ENCODE data around the gene MOCS1. TPM values are rescaled to one million over a fixed set of nuclear protein-coding genes. Genes with fewer than 3 reads are reported as not detected.
"Not testable (repeated sequence)": the region's sequence is repeated elsewhere in the genome, so short reads cannot be mapped to it uniquely, and the experiment has no call there.

Gene MOCS1
- 10.1 and 26.3 TPM in 2 replicates for total RNA-seq

GRCh38 chr6:39934131-39934757, at the start of gene MOCS1:
TSS of gene MOCS1 (minus strand) at chr6:39934462. CDS start at chr6:39934417, 45 bp downstream.
- peak; percentile 42 for DNase-seq (ENCODE audit: low read depth)

- no peak for DNase-seq (ENCODE audit: low read depth)
Observed at GRCh38 chr6:39984051-39984450, 49.8 kb upstream of the MOCS1 start.

- DNase-seq (ENCODE audit: low read depth): no peak
Observed at GRCh38 chr6:39983193-39983592, 48.9 kb upstream of the MOCS1 start.

- DNase-seq (ENCODE audit: low read depth): peak; percentile 34
Observed at GRCh38 chr6:39982720-39983119, 48.5 kb upstream of the MOCS1 start.

GRCh38 chr6:39980839-39981580, 46.7 kb upstream of the MOCS1 start:
- DNase-seq (ENCODE audit: low read depth): peak; percentile 58

GRCh38 chr6:39979461-39980328, 45.4 kb upstream of the MOCS1 start:
- DNase-seq (ENCODE audit: low read depth): no peak

GRCh38 chr6:39978240-39978639, 44.0 kb upstream of the MOCS1 start:
- DNase-seq (ENCODE audit: low read depth): no peak

GRCh38 chr6:39973661-39974060, 39.4 kb upstream of the MOCS1 start:
- DNase-seq (ENCODE audit: low read depth): no peak

- not testable (repeated sequence) for DNase-seq (ENCODE audit: low read depth)
Observed at GRCh38 chr6:39972717-39973116, 38.5 kb upstream of the MOCS1 start.

GRCh38 chr6:39971131-39971530, 36.9 kb upstream of the MOCS1 start:
- DNase-seq (ENCODE audit: low read depth): not testable (repeated sequence)

- no peak for DNase-seq (ENCODE audit: low read depth)
Observed at GRCh38 chr6:39965751-39966150, 31.5 kb upstream of the MOCS1 start.

GRCh38 chr6:39964530-39964929, 30.3 kb upstream of the MOCS1 start:
- DNase-seq (ENCODE audit: low read depth): no peak

- DNase-seq (ENCODE audit: low read depth): no peak
Observed at GRCh38 chr6:39964094-39964493, 29.8 kb upstream of the MOCS1 start.

GRCh38 chr6:39962831-39963230, 28.6 kb upstream of the MOCS1 start:
- DNase-seq (ENCODE audit: low read depth): no peak

GRCh38 chr6:39961178-39961577, 26.9 kb upstream of the MOCS1 start:
- DNase-seq (ENCODE audit: low read depth): no peak

GRCh38 chr6:39958947-39959346, 24.7 kb upstream of the MOCS1 start:
- DNase-seq (ENCODE audit: low read depth): no peak

GRCh38 chr6:39956936-39957335, 22.7 kb upstream of the MOCS1 start:
- no peak for DNase-seq (ENCODE audit: low read depth)

- no peak for DNase-seq (ENCODE audit: low read depth)
Observed at GRCh38 chr6:39953076-39953618, 18.9 kb upstream of the MOCS1 start.

GRCh38 chr6:39952167-39952566, 17.9 kb upstream of the MOCS1 start:
- DNase-seq (ENCODE audit: low read depth): no peak

- DNase-seq (ENCODE audit: low read depth): no peak
Observed at GRCh38 chr6:39951716-39952115, 17.5 kb upstream of the MOCS1 start.

GRCh38 chr6:39951191-39951590, 16.9 kb upstream of the MOCS1 start:
- DNase-seq (ENCODE audit: low read depth): no peak

GRCh38 chr6:39950125-39950720, 16.0 kb upstream of the MOCS1 start:
- DNase-seq (ENCODE audit: low read depth): no peak
